Skeletal muscle cell (primary cell): ENCODE data around the gene HIVEP2.
A peak's percentile ranks its signal among the peaks of the same experiment; 100 is the strongest.

ENCODE experiments used
- DNase-seq: peaks from one replicate; pipeline ENCODE4 v3.0.0-alpha.2; 2010; ENCODE audit warnings: low read depth
- H3K4me3 ChIP-seq: 2 replicates; pipeline ENCODE4 v1.5.1; 2011; ENCODE audit warnings: low read depth, mild to moderate bottlenecking, control low read depth, low read length, moderate library complexity

Gene HIVEP2

GRCh38 chr6:142830116-142830710, 114.8 kb downstream of the HIVEP2 start:
- DNase-seq: no peak
- H3K4me3 ChIP-seq: no peak overlapping the region

- DNase-seq: no peak
- H3K4me3 ChIP-seq: no peak overlapping the region
Measured at GRCh38 chr6:142829556-142829955, 115.4 kb downstream of the HIVEP2 start.

GRCh38 chr6:142827991-142828390, 117.0 kb downstream of the HIVEP2 start:
- no peak overlapping the region for H3K4me3 ChIP-seq
- no peak for DNase-seq

- no peak for DNase-seq
Measured at GRCh38 chr6:142827369-142827768, 117.6 kb downstream of the HIVEP2 start.

GRCh38 chr6:142825760-142826159, 119.2 kb downstream of the HIVEP2 start:
- no peak overlapping the region for H3K4me3 ChIP-seq
- DNase-seq: no peak

More at GRCh38 chr6:142827369-142827768, 117.6 kb downstream of the HIVEP2 start:
- H3K4me3 ChIP-seq: no peak overlapping the region

DNA sequence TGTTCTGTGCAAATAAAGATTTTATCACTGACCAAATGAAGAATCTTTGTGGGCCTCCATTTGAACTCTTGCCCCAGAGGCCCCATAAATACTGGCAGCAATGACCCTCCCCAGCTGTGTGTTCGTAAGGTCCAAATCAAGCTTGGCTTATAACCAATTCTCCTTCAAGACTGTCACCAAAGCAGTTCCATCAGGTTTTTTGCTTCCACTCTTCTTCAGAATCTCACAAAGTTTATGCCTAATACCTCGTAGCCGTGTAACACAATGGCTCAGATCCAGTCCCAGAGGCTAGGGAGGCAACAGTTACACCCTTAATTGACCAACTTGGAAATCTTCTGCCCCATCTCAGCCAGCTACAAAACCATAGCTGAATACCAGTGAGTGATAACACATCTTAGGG, 120.5 kb downstream of the HIVEP2 start:
- no peak for DNase-seq
- no peak overlapping the region for H3K4me3 ChIP-seq

- H3K4me3 ChIP-seq: no peak overlapping the region
- no peak for DNase-seq
Measured at GRCh38 chr6:142823256-142823902, 121.6 kb downstream of the HIVEP2 start.

DNA sequence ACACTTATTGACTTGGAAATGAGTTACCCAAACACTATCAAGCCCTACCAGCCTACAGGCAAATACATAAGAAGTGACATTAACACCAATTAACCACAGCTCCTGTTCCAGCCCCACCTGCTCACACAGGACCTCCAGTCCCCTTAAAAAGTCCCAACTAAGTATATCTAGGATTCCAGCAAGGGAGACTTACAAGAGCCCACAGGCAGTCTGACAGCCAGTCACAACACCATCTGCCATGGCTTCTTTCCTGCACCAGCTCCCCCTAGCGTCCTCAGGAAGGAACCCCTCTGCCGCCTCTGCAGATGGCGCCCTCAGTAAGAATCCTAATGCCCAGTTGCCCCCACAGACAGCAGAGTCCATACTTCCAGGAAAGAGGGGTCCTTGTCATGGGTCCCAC, 122.1 kb downstream of the HIVEP2 start:
- no peak for DNase-seq
- H3K4me3 ChIP-seq: no peak overlapping the region

GRCh38 chr6:142822383-142822782, 122.6 kb downstream of the HIVEP2 start:
- H3K4me3 ChIP-seq: no peak overlapping the region
- no peak for DNase-seq

DNA sequence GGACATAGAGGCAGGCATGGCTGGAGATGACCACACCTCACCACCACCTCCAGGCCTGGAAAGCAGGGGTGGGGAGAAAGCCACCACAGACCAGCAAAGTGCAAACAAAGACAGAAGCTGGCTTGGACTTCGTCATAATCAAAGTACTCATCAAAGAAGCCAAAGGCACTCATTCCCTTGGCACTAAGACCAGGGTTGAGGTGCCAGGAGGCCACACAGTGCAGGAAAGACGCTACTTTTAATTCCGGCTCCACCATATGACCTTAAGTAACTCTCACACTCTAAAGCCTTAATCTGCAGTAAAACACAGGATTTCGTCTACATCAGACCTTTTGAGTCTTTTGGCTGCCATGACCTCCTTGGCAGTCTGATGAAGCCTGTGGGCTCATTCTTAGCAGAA, 123.1 kb downstream of the HIVEP2 start:
- no peak for DNase-seq
- no peak overlapping the region for H3K4me3 ChIP-seq

GRCh38 chr6:142821164-142821716, 123.7 kb downstream of the HIVEP2 start:
- DNase-seq: no peak
- no peak overlapping the region for H3K4me3 ChIP-seq

DNA sequence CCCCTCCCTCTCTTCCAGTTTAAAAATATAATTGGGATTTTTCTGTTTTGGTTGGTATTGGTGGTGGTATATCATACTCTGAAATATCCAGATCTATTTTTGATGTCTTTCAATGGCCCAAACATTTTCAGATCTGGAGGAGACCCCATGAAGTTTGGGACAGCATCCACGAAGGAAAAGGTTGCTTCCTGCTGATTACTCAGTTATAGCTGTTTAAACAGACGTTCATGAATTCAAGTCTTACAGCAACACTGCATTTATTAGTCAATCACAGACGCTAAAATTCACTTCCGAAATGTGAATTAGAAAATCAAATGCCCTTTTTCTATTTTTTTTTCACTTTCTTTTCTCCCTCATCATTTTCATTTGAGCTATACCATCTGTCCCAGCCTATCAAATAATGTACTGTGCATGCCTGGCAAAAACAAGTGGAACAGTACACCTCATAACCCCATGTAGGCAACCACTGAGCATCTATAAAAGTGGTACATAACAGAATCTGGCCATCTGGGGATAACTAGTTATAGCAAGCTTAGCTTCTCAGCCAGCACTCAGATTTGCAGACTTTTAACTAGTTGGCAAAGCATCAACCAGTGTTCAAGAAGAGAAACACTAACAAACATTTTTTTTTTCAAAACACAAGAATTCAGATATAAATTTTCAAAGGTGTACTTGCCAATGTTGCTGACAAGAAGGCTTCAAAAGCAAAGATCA, 124.5 kb downstream of the HIVEP2 start:
- DNase-seq: no peak

GRCh38 chr6:142819603-142820337, 125.2 kb downstream of the HIVEP2 start:
- peak overlapping the region; percentile 29 for H3K4me3 ChIP-seq
- DNase-seq: no peak

More for the DNA sequence above, 124.5 kb downstream of the HIVEP2 start:
- H3K4me3 ChIP-seq: peak overlapping the region; percentile 29

- H3K4me3 ChIP-seq: no peak overlapping the region
- DNase-seq: no peak
Measured at GRCh38 chr6:142816486-142816885, 128.5 kb downstream of the HIVEP2 start.

DNA sequence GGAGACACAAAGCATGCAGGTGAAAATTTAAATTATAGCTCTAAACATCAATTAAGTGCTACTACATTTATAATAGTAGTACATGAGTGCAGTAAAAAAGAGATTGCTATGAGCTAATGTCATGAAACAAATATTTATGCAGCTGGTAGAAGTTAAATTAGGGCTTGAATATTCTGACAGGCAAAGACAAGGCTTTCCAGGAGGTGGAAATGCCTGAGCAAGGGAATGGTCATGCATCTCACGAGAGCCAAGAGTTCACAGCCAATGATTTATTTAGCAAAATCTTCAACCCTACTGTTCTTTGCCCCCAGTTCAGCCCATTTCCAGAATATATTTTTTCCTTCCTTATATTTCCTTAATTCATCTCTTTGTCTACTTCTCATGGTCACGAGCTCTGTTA, 128.9 kb downstream of the HIVEP2 start:
- no peak overlapping the region for H3K4me3 ChIP-seq
- DNase-seq: no peak

- no peak for DNase-seq
- no peak overlapping the region for H3K4me3 ChIP-seq
Measured at GRCh38 chr6:142811923-142812322, 133.1 kb downstream of the HIVEP2 start.

DNA sequence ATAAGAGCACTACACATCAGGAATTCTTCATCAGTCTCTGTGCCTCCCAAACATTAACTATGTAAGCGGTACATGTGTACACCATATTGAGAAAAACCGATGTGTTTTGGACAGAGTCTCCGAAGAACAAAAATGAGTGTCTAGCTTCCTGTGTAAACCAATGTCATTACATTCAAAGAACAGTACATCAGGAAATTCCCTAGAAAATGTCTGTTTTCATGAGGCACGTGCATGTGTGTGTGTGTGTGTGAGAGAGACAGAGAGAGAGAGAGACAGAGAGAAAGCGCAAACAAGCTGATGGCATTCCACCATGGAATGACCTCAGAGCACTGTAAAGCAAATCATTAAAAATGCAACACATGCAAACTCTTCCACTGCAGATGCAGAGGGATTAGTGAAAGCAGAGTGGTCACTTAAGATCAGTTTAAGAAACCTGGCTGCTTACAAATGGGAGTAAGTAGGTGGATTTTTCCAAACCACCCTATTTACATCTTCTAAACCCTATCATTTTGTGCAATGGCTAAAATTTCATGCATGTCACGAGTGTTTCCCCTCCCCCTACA, 133.9 kb downstream of the HIVEP2 start:
- no peak for DNase-seq
- H3K4me3 ChIP-seq: no peak overlapping the region

GRCh38 chr6:142809947-142810346, 135.0 kb downstream of the HIVEP2 start:
- no peak for DNase-seq
- H3K4me3 ChIP-seq: no peak overlapping the region

GRCh38 chr6:142808405-142809061, 136.4 kb downstream of the HIVEP2 start:
- no peak for DNase-seq
- H3K4me3 ChIP-seq: no peak overlapping the region
